IMR-90 (cell line): ENCODE data around the gene RBM48. TPM values are rescaled to one million over a fixed set of nuclear protein-coding genes. Genes with fewer than 3 reads are reported as not detected.

ENCODE experiments used
- ATAC-seq: fragments of 200-7000 bp; cut with Tn5 transposase; 2 replicates; pipeline ENCODE4 v1.9.1; 2020; ENCODE audit warnings: low read depth, mild to moderate bottlenecking, moderate library complexity
- BruUV-seq: library from RNA; stranded (reverse); fragments of 400-500 nt; replicated peaks from 2 replicates; lab custom pipeline; 2021; lab: Mats Ljungman, UMichigan
- CTCF ChIA-PET: fragments of 300-600 bp; formaldehyde crosslinking; extraction: SDS; loops from one replicate; lab custom pipeline; 2021; ENCODE audit warnings: antibody characterized with exemption; lab: Yijun Ruan, JAX
- POLR2A ChIA-PET: fragments of 300-600 bp; sonication (Branson Sonifier 250); formaldehyde crosslinking; loops from one replicate; lab custom pipeline; 2022; ENCODE audit warnings: antibody characterized with exemption; ENCODE audit not compliant: unreplicated experiment; lab: Charles Lee
- DNase-seq: peaks from one replicate; pipeline ENCODE4 v3.0.0; 2013
- H2AFZ ChIP-seq: replicated peaks from 2 replicates; pipeline ENCODE3; 2013; ENCODE audit warnings: low read length, mild to moderate bottlenecking; ENCODE audit not compliant: poor library complexity
- H2AK5ac ChIP-seq: 2 replicates; pipeline ENCODE4 v1.6.1; 2013; ENCODE audit warnings: low read depth, low read length, inconsistent platforms
- H2AK9ac ChIP-seq: replicated peaks from 2 replicates; pipeline ENCODE3; 2013; ENCODE audit warnings: mild to moderate bottlenecking, low read depth, low read length, moderate library complexity; ENCODE audit not compliant: poor library complexity
- H2BK120ac ChIP-seq: 2 replicates; pipeline ENCODE4 v1.6.1; 2013; ENCODE audit warnings: low read depth, low read length, inconsistent platforms
- H2BK15ac ChIP-seq: 3 replicates; pipeline ENCODE4 v1.6.1; 2013; ENCODE audit warnings: low read depth, low read length, inconsistent platforms
- H2BK20ac ChIP-seq: 2 replicates; pipeline ENCODE4 v1.6.1; 2013; ENCODE audit warnings: low read depth, mild to moderate bottlenecking, inconsistent platforms, low read length, moderate library complexity
- H2BK5ac ChIP-seq: 2 replicates; pipeline ENCODE4 v1.6.1; 2013; ENCODE audit warnings: mild to moderate bottlenecking, low read depth, low read length, inconsistent platforms; ENCODE audit not compliant: poor library complexity, severe bottlenecking
- H3K14ac ChIP-seq: replicated peaks from 2 replicates; pipeline ENCODE4 v1.6.1; 2013; ENCODE audit warnings: low read depth, low read length, inconsistent platforms
- H3K18ac ChIP-seq: 2 replicates; pipeline ENCODE4 v1.6.1; 2013; ENCODE audit warnings: low read depth, low read length, control low read depth
- H3K23ac ChIP-seq: 2 replicates; pipeline ENCODE4 v1.6.1; 2013; ENCODE audit warnings: low read depth, low read length, inconsistent platforms
- H3K27ac ChIP-seq: 2 replicates; pipeline ENCODE4 v1.5.1; 2013; ENCODE audit warnings: mild to moderate bottlenecking, control low read depth, low read length; ENCODE audit not compliant: insufficient read depth
- H3K27me3 ChIP-seq: 2 replicates; pipeline ENCODE4 v1.6.1; 2013; ENCODE audit warnings: low read length; ENCODE audit not compliant: control insufficient read depth, insufficient read depth
- H3K36me3 ChIP-seq: 2 replicates; pipeline ENCODE4 v1.6.1; 2013; ENCODE audit warnings: low read length, mixed read lengths; ENCODE audit not compliant: control insufficient read depth, insufficient read depth
- H3K4ac ChIP-seq: 2 replicates; pipeline ENCODE4 v1.6.1; 2013; ENCODE audit warnings: low read depth, low read length, inconsistent platforms
- H3K4me1 ChIP-seq: 2 replicates; pipeline ENCODE4 v1.6.1; 2013; ENCODE audit warnings: low read length, mixed read lengths; ENCODE audit not compliant: control insufficient read depth, insufficient read depth
- H3K4me2 ChIP-seq: 2 replicates; pipeline ENCODE4 v1.6.1; 2013; ENCODE audit warnings: low read depth, mild to moderate bottlenecking, control low read depth, low read length, moderate library complexity
- H3K4me3 ChIP-seq: 2 replicates; pipeline ENCODE4 v1.5.1; 2013; ENCODE audit warnings: low read depth, mild to moderate bottlenecking, control low read depth, low read length, moderate library complexity; ENCODE audit not compliant: insufficient read depth
- H3K56ac ChIP-seq: 2 replicates; pipeline ENCODE4 v1.6.1; 2013; ENCODE audit warnings: low read length, inconsistent platforms; ENCODE audit not compliant: insufficient read depth; ENCODE audit errors: extremely low read depth
- H3K79me1 ChIP-seq, 2 experiments: 2 replicates each; pipeline ENCODE4 v1.6.1; 2013; ENCODE audit warnings: low read length in 2 of 2, inconsistent platforms in 1 of 2, low read depth in 1 of 2
- H3K9ac ChIP-seq: 2 replicates; pipeline ENCODE4 v1.6.1; 2013; ENCODE audit warnings: low read depth, low read length, control low read depth
- H3K9me1 ChIP-seq: 2 replicates; pipeline ENCODE4 v1.6.1; 2013; ENCODE audit warnings: low read length, inconsistent platforms; ENCODE audit not compliant: insufficient read depth
- H3K9me3 ChIP-seq: 2 replicates; pipeline ENCODE4 v1.6.1; 2013; ENCODE audit warnings: low read length; ENCODE audit not compliant: control insufficient read depth, insufficient read depth
- H4K20me1 ChIP-seq: 2 replicates; pipeline ENCODE4 v1.6.1; 2013; ENCODE audit warnings: low read length, inconsistent platforms; ENCODE audit not compliant: insufficient read depth
- H4K5ac ChIP-seq: 2 replicates; pipeline ENCODE4 v1.6.1; 2013; ENCODE audit warnings: mild to moderate bottlenecking, low read depth, low read length, control low read depth
- H4K8ac ChIP-seq, 2 experiments: 2 replicates each; pipeline ENCODE4 v1.6.1; 2013; ENCODE audit warnings: low read depth in 2 of 2, low read length in 2 of 2, control low read depth in 1 of 2, inconsistent platforms in 1 of 2
- H4K91ac ChIP-seq: 2 replicates; pipeline ENCODE4 v1.6.1; 2013; ENCODE audit warnings: low read depth, low read length, inconsistent platforms; ENCODE audit not compliant: insufficient read depth
- BHLHE40 ChIP-seq: fragments of 150-350 bp; IDR thresholded peaks from 2 replicates; pipeline ENCODE4 v1.6.1; 2016; ENCODE audit warnings: mild to moderate bottlenecking, low read depth, low read length
- CEBPB ChIP-seq: IDR thresholded peaks from 2 replicates; pipeline ENCODE4 v1.6.1; 2012; ENCODE audit warnings: low read depth, low read length, improper control_type of control experiment
- CHD1 ChIP-seq: IDR thresholded peaks from 2 replicates; pipeline ENCODE4 v1.6.1; 2012; ENCODE audit warnings: low read depth, low read length, improper control_type of control experiment
- CTCF ChIP-seq: conservative IDR thresholded peaks from 2 replicates; pipeline ENCODE4 v1.5.1; 2012; ENCODE audit warnings: mild to moderate bottlenecking, low read depth, low read length, improper control_type of control experiment
- ELK1 ChIP-seq: fragments of 150-350 bp; IDR thresholded peaks from 2 replicates; pipeline ENCODE4 v1.6.1; 2016; ENCODE audit warnings: low read depth, mild to moderate bottlenecking, low read length, moderate library complexity, borderline replicate concordance
- FOS ChIP-seq: fragments of 150-350 bp; IDR thresholded peaks from 2 replicates; pipeline ENCODE4 v1.6.1; 2016; ENCODE audit warnings: low read depth, low read length
- MAFK ChIP-seq: IDR thresholded peaks from 2 replicates; pipeline ENCODE4 v1.6.1; 2012; ENCODE audit warnings: low read depth, low read length, improper control_type of control experiment
- MAZ ChIP-seq: IDR thresholded peaks from 2 replicates; pipeline ENCODE4 v1.6.1; 2012; ENCODE audit warnings: low read depth, mild to moderate bottlenecking, low read length, improper control_type of control experiment, moderate library complexity, borderline replicate concordance
- MXI1 ChIP-seq: IDR thresholded peaks from 2 replicates; pipeline ENCODE4 v1.6.1; 2012; ENCODE audit warnings: low read depth, mild to moderate bottlenecking, low read length, moderate library complexity, borderline replicate concordance
- NFE2L2 ChIP-seq: fragments of 150-350 bp; IDR thresholded peaks from 2 replicates; pipeline ENCODE4 v1.6.1; 2016; ENCODE audit warnings: low read depth, mild to moderate bottlenecking, low read length
- POLR2A ChIP-seq: IDR thresholded peaks from 2 replicates; pipeline ENCODE4 v1.6.1; 2012; ENCODE audit warnings: mild to moderate bottlenecking, low read depth, low read length
- RAD21 ChIP-seq: IDR thresholded peaks from 2 replicates; pipeline ENCODE4 v1.6.1; 2012; ENCODE audit warnings: low read length, improper control_type of control experiment
- RCOR1 ChIP-seq: IDR thresholded peaks from 2 replicates; pipeline ENCODE4 v1.6.1; 2012; ENCODE audit warnings: mild to moderate bottlenecking, low read length, improper control_type of control experiment; ENCODE audit not compliant: insufficient replicate concordance
- RFX5 ChIP-seq: IDR thresholded peaks from 2 replicates; pipeline ENCODE4 v1.8.0; 2012; ENCODE audit warnings: low read depth, mild to moderate bottlenecking, low read length, moderate library complexity
- SMC3 ChIP-seq: fragments of 150-350 bp; IDR thresholded peaks from 2 replicates; pipeline ENCODE4 v1.6.1; 2016; ENCODE audit warnings: low read depth, mild to moderate bottlenecking, antibody characterized with exemption, low read length, moderate library complexity
- USF2 ChIP-seq: fragments of 150-350 bp; IDR thresholded peaks from 2 replicates; pipeline ENCODE4 v1.6.1; 2017; ENCODE audit warnings: mild to moderate bottlenecking, antibody characterized with exemption, low read length, low read depth
- WGBS, 2 experiments: methylation state at CpG; one replicate each; pipeline versions ENCODE4 v1.1.5 to v1.1.7; 2013; ENCODE audit warnings: missing lambda C conversion rate in 2 of 2; ENCODE audit not compliant: insufficient read length in 1 of 2; ENCODE audit errors: extremely low coverage in 2 of 2; 5-methylcytosine and 5-hydroxymethylcytosine counted together
- dilution Hi-C: fragments of 300-500 bp; cut with HindIII; formaldehyde crosslinking; loops from one replicate; pipeline ENCODE4 v1.14.3; 2018; ENCODE audit warnings: low sequenced_read_pairs; ENCODE audit not compliant: unreplicated experiment
- in situ Hi-C: fragments of 300-500 bp; cut with MboI; formaldehyde crosslinking; loops from 3 replicates; pipeline ENCODE4 v1.14.3; 2019; ENCODE audit warnings: low sequenced_read_pairs, inconsistent platforms, mixed read lengths
- intact Hi-C: fragments of 100-400 bp; cut with micrococcal nuclease; formaldehyde crosslinking; loops from 2 replicates; pipeline ENCODE4 v1.10.0; 2022
- polyA plus RNA-seq, 3 experiments: library from polyadenylated mRNA; depleted of rRNA; stranded (reverse); fragments of >200 nt; gene quantifications; 2 replicates each; pipeline ENCODE4 v1.2.3, GENCODE V29; 2012; ENCODE audit warnings: low replicate concordance in 1 of 3
- total RNA-seq: library from RNA; depleted of rRNA; stranded (reverse); fragments of >200 nt; gene quantifications from 2 replicates; pipeline ENCODE4 v1.2.3, GENCODE V29; 2012

The RBM48 gene
- total and polyA plus RNA-seq, 2 of the 4 experiments (the other 2 are of a cell fraction), result 5.1 to 5.6 TPM

- no peak for ATAC-seq
- no TSS peak for BruUV-seq
- dilution Hi-C loops, result no loop called here
Observed at GRCh38 chr7:92485974-92486373, 42.6 kb upstream of the RBM48 start.

More at GRCh38 chr7:92485974-92486373, 42.6 kb upstream of the RBM48 start:
- no peak overlapping the region for H3K14ac ChIP-seq
- DNase-seq, result no peak
- no peak overlapping the region for H3K4me3 ChIP-seq
- H3K36me3 ChIP-seq, result peaks cover 12% of the 10 kb centered on the region
- H4K91ac ChIP-seq, result no peak overlapping the region
- H3K4me2 ChIP-seq, result no peak overlapping the region
- peaks cover 4% of the 10 kb centered on the region; the same call in 1 of the 2 replicates for H3K9me1 ChIP-seq
- H2BK20ac ChIP-seq, result no peak overlapping the region
- H2AFZ ChIP-seq, result no peak overlapping the region
- no peak overlapping the region for H3K27ac ChIP-seq
- H3K79me1 ChIP-seq, result no peaks in the 10 kb centered on the region
- no peak overlapping the region for H2AK9ac ChIP-seq
- H2AK5ac ChIP-seq, result no peak overlapping the region
- H3K23ac ChIP-seq, result no peak overlapping the region
- no peak overlapping the region for H4K5ac ChIP-seq
- no peaks in the 10 kb centered on the region for H3K9me3 ChIP-seq
- H3K4me1 ChIP-seq, result no peaks in the 10 kb centered on the region
- ChIA-PET POLR2A (no interaction called here), CTCF (interaction anchor here (1.1 kb wide), 1 partner anchor 25 kb away, joined by 6 read pairs; no protein-coding TSS in a partner anchor)
- H3K4ac ChIP-seq, result no peak overlapping the region
- H3K9ac ChIP-seq, result no peak overlapping the region
- H3K18ac ChIP-seq, result no peak overlapping the region
- no peaks in the 10 kb centered on the region for H4K20me1 ChIP-seq
- intact Hi-C loops, result no loop called here
- no peak overlapping the region for H2BK120ac ChIP-seq
- H4K8ac ChIP-seq, result no peak overlapping the region
- TF ChIP-seq ELK1 (no peak), NFE2L2 (no peak), MAZ (no peak), MAFK (no peak), CHD1 (no peak), CEBPB (no peak), CTCF (no peak), USF2 (no peak), RAD21 (no peak), RFX5 (no peak), BHLHE40 (no peak), MXI1 (no peak), SMC3 (no peak), RCOR1 (no peak), POLR2A (no peak), FOS (no peak)
- 100% methylated on average over 1 of the region's 2 CpGs; no CpG with 5 or more reads in 1 of the 2 experiments for WGBS, 2 experiments
- H3K27me3 ChIP-seq, result no peaks in the 10 kb centered on the region
- no peak overlapping the region for H3K56ac ChIP-seq
- H2BK15ac ChIP-seq, result no peak overlapping the region
- H2BK5ac ChIP-seq, result no peak overlapping the region
- in situ Hi-C loops, result no loop called here
